ENCODE data around the gene PRPF6. TPM values are rescaled to one million over a fixed set of nuclear protein-coding genes. Genes with fewer than 3 reads are reported as not detected.

Gene PRPF6
- total and polyA plus RNA-seq, 2 of the 13 experiments (the other 11 are each of a cell fraction or from before 2014, with no cell fraction given) = 63.7 to 101 TPM

GRCh38 chr20:64052987-64053840 lies 72.3 kb downstream of the PRPF6 start (continued):
- TF ChIP-seq MAFK (conservative IDR thresholded peaks at IDR 0.05 in 1 of 2, IDR thresholded peaks at IDR 0.05 in 1 of 2; ENCODE audit: low read length in 2 of 2) (no peak), CEBPB (IDR thresholded peaks at IDR 0.05; ENCODE audit: borderline replicate concordance, low read depth, low read length) (no peak), ZNF607 (CRISPR knock-in tag; IDR thresholded peaks at IDR 0.05; ENCODE audit: borderline replicate concordance) (no peak), KLF9 (CRISPR knock-in tag; IDR thresholded peaks at IDR 0.05; ENCODE audit: low read depth) (no peak), ZMYM4 (CRISPR knock-in tag; IDR thresholded peaks at IDR 0.05) (no peak), ZFP36 (IDR thresholded peaks at IDR 0.05; ENCODE audit: borderline replicate concordance, low read depth, low read length, partially characterized antibody) (no peak), CEBPG (CRISPR knock-in tag; IDR thresholded peaks at IDR 0.05) (peak; percentile 30; the same call in 1 of the 2 replicates), MED13 (CRISPR knock-in tag; IDR thresholded peaks at IDR 0.05) (no peak), ZNF317 (CRISPR knock-in tag; IDR thresholded peaks at IDR 0.05) (peak; percentile 40), ZMYM2 (CRISPR knock-in tag; IDR thresholded peaks at IDR 0.05) (no peak; the same call in 1 of the 2 replicates), RBAK (CRISPR knock-in tag; IDR thresholded peaks at IDR 0.05) (0 out of 2 replicates have a peak, but pooled peaks have one; percentile 66), KAT7 (CRISPR knock-in tag; IDR thresholded peaks at IDR 0.05; ENCODE audit: borderline replicate concordance) (no peak; the same call in none of the 2 replicates), PHB2 (IDR thresholded peaks at IDR 0.05; ENCODE audit: partially characterized antibody) (no peak), HNRNPH1 (optimal IDR thresholded peaks at IDR 0.05; ENCODE audit: low read depth, low read length) (peak; percentile 44), ZSCAN21 (CRISPR knock-in tag; IDR thresholded peaks at IDR 0.05; ENCODE audit: borderline replicate concordance) (peak; percentile 92), ARID4A (CRISPR knock-in tag; IDR thresholded peaks at IDR 0.05; ENCODE audit: borderline replicate concordance) (peak; percentile 45; the same call in 1 of the 2 replicates), ZFP37 (CRISPR knock-in tag; IDR thresholded peaks at IDR 0.05; ENCODE audit: borderline replicate concordance) (no peak), HNRNPUL1 (IDR thresholded peaks at IDR 0.05; ENCODE audit: low read depth, low read length) (no peak)
- TF ChIP-seq, protein P1, sequence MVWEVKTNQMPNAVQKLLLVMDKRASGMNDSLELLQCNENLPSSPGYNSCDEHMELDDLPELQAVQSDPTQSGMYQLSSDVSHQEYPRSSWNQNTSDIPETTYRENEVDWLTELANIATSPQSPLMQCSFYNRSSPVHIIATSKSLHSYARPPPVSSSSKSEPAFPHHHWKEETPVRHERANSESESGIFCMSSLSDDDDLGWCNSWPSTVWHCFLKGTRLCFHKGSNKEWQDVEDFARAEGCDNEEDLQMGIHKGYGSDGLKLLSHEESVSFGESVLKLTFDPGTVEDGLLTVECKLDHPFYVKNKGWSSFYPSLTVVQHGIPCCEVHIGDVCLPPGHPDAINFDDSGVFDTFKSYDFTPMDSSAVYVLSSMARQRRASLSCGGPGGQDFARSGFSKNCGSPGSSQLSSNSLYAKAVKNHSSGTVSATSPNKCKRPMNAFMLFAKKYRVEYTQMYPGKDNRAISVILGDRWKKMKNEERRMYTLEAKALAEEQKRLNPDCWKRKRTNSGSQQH (CRISPR knock-in tag; IDR thresholded peaks at IDR 0.05; ENCODE audit: low read depth) = no peak
- TF ChIP-seq, protein P2, sequence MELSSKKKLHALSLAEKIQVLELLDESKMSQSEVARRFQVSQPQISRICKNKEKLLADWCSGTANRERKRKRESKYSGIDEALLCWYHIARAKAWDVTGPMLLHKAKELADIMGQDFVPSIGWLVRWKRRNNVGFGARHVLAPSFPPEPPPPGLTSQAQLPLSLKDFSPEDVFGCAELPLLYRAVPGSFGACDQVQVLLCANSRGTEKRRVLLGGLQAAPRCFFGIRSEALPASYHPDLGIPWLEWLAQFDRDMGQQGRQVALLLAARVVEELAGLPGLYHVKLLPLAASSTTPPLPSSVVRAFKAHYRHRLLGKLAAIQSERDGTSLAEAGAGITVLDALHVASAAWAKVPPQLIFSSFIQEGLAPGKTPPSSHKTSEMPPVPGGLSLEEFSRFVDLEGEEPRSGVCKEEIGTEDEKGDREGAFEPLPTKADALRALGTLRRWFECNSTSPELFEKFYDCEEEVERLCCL (CRISPR knock-in tag; IDR thresholded peaks at IDR 0.05; ENCODE audit: borderline replicate concordance) = no peak
- TF ChIP-seq, protein P3, sequence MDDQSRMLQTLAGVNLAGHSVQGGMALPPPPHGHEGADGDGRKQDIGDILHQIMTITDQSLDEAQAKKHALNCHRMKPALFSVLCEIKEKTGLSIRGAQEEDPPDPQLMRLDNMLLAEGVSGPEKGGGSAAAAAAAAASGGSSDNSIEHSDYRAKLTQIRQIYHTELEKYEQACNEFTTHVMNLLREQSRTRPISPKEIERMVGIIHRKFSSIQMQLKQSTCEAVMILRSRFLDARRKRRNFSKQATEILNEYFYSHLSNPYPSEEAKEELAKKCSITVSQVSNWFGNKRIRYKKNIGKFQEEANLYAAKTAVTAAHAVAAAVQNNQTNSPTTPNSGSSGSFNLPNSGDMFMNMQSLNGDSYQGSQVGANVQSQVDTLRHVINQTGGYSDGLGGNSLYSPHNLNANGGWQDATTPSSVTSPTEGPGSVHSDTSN (CRISPR knock-in tag; IDR thresholded peaks at IDR 0.05; ENCODE audit: borderline replicate concordance) = no peak

Data from HepG2 (cell line).